H9 (cell line): ENCODE measurements around the gene CDRT4. TPM values are rescaled to one million over a fixed set of nuclear protein-coding genes. Genes with fewer than 3 reads are reported as not detected.

Experiments
- DNase-seq: peaks from one replicate; pipeline ENCODE4 v3.0.0-alpha.2; 2017
- H2AFZ ChIP-seq: one replicate; pipeline ENCODE4 v1.6.1; 2013; ENCODE audit warnings: mild to moderate bottlenecking, low read length, control low read depth, moderate library complexity
- H2AK5ac ChIP-seq: 2 replicates; pipeline ENCODE4 v1.6.1; 2013; ENCODE audit warnings: low read length, control low read depth, mixed read lengths; ENCODE audit not compliant: insufficient read length
- H2BK120ac ChIP-seq: one replicate; pipeline ENCODE4 v1.6.1; 2013; ENCODE audit warnings: low read depth, mild to moderate bottlenecking, low read length, control low read depth, inconsistent platforms; ENCODE audit not compliant: poor library complexity, severe bottlenecking
- H2BK12ac ChIP-seq: 2 replicates; pipeline ENCODE4 v1.6.1; 2013; ENCODE audit warnings: low read length, control low read depth, mixed read lengths, low read depth; ENCODE audit not compliant: insufficient read length
- H2BK15ac ChIP-seq: 2 replicates; pipeline ENCODE4 v1.6.1; 2013; ENCODE audit warnings: low read depth, low read length, control low read depth
- H2BK20ac ChIP-seq: one replicate; pipeline ENCODE4 v1.6.1; 2013; ENCODE audit warnings: low read depth, mild to moderate bottlenecking, low read length, control low read depth, inconsistent platforms; ENCODE audit not compliant: poor library complexity, severe bottlenecking
- H2BK5ac ChIP-seq: 2 replicates; pipeline ENCODE4 v1.6.1; 2013; ENCODE audit warnings: low read length, control low read depth, mixed read lengths; ENCODE audit not compliant: insufficient read length
- H3K14ac ChIP-seq: 2 replicates; pipeline ENCODE4 v1.6.1; 2013; ENCODE audit warnings: low read length, control low read depth; ENCODE audit not compliant: insufficient read depth
- H3K18ac ChIP-seq: 2 replicates; pipeline ENCODE4 v1.6.1; 2013; ENCODE audit warnings: low read depth, mild to moderate bottlenecking, mixed read lengths, low read length, control low read depth; ENCODE audit not compliant: insufficient read length
- H3K23ac ChIP-seq: 2 replicates; pipeline ENCODE4 v1.6.1; 2013; ENCODE audit warnings: low read length, control low read depth, mixed read lengths, low read depth; ENCODE audit not compliant: insufficient read length
- H3K23me2 ChIP-seq: 2 replicates; pipeline ENCODE4 v1.6.1; 2013; ENCODE audit warnings: low read depth, mild to moderate bottlenecking, mixed read lengths, low read length, control low read depth; ENCODE audit not compliant: insufficient read length, poor library complexity, severe bottlenecking
- H3K27ac ChIP-seq: 2 replicates; pipeline ENCODE4 v1.5.1; 2013; ENCODE audit warnings: low read length, control low read depth, mixed read lengths, low read depth; ENCODE audit not compliant: insufficient read length
- H3K27me3 ChIP-seq: 2 replicates; pipeline ENCODE4 v1.6.1; 2013; ENCODE audit warnings: low read length, control low read depth, inconsistent platforms; ENCODE audit not compliant: insufficient read depth
- H3K4ac ChIP-seq: 2 replicates; pipeline ENCODE4 v1.6.1; 2013; ENCODE audit warnings: low read depth, mild to moderate bottlenecking, control low read depth, inconsistent platforms, low read length, moderate library complexity
- H3K4me1 ChIP-seq: 2 replicates; pipeline ENCODE4 v1.6.1; 2013; ENCODE audit warnings: low read length, control low read depth, inconsistent platforms; ENCODE audit not compliant: insufficient read depth
- H3K4me2 ChIP-seq: 2 replicates; pipeline ENCODE4 v1.6.1; 2013; ENCODE audit warnings: low read length, control low read depth, mixed read lengths; ENCODE audit not compliant: insufficient read length, insufficient read depth
- H3K56ac ChIP-seq: 2 replicates; pipeline ENCODE4 v1.6.1; 2013; ENCODE audit warnings: low read depth, mild to moderate bottlenecking, mixed read lengths, low read length, control low read depth; ENCODE audit not compliant: insufficient read length
- H3K79me1 ChIP-seq: 2 replicates; pipeline ENCODE4 v1.6.1; 2013; ENCODE audit warnings: low read depth, mild to moderate bottlenecking, moderate library complexity, low read length, control low read depth, inconsistent platforms; ENCODE audit not compliant: insufficient read depth, poor library complexity, severe bottlenecking
- H3K79me2 ChIP-seq: 2 replicates; pipeline ENCODE4 v1.6.1; 2013; ENCODE audit warnings: low read length, control low read depth, inconsistent platforms; ENCODE audit not compliant: insufficient read depth
- H3K9ac ChIP-seq: 2 replicates; pipeline ENCODE4 v1.6.1; 2013; ENCODE audit warnings: low read length, control low read depth, mixed read lengths; ENCODE audit not compliant: insufficient read length; ENCODE audit errors: extremely low read depth
- H3K9me3 ChIP-seq: one replicate; pipeline ENCODE4 v1.6.1; 2013; ENCODE audit warnings: low read depth, low read length, inconsistent platforms; ENCODE audit not compliant: control insufficient read depth
- H3T11ph ChIP-seq: one replicate; pipeline ENCODE4 v1.6.1; 2013; ENCODE audit warnings: mild to moderate bottlenecking, low read length, control low read depth, inconsistent platforms
- H4K20me1 ChIP-seq: one replicate; pipeline ENCODE4 v1.6.1; 2013; ENCODE audit not compliant: control insufficient read depth, insufficient read length, insufficient read depth
- H4K5ac ChIP-seq: 2 replicates; pipeline ENCODE4 v1.6.1; 2013; ENCODE audit warnings: low read depth, mild to moderate bottlenecking, mixed read lengths, low read length, control low read depth; ENCODE audit not compliant: insufficient read length
- H4K8ac ChIP-seq: replicated peaks from 2 replicates; pipeline ENCODE4 v1.6.1; 2013; ENCODE audit warnings: low read length, control low read depth, mixed read lengths, low read depth; ENCODE audit not compliant: insufficient read length
- H4K91ac ChIP-seq: 2 replicates; pipeline ENCODE4 v1.6.1; 2013; ENCODE audit warnings: low read depth, mild to moderate bottlenecking, moderate library complexity, mixed read lengths, low read length, control low read depth; ENCODE audit not compliant: insufficient read length
- H3K27ac Mint-ChIP-seq, 3 experiments: 2 replicates in 2 of 3; 3 replicates in 1 of 3; pipeline ENCODE4 v1.8.0; 2020 to 2021; ENCODE audit warnings: mixed read lengths in 3 of 3, mild to moderate bottlenecking in 1 of 3, moderate library complexity in 1 of 3
- H3K27me3 Mint-ChIP-seq: 2 replicates; pipeline ENCODE4 v1.8.0; 2021; ENCODE audit warnings: low read depth, mild to moderate bottlenecking, moderate library complexity, mixed read lengths
- H3K36me3 Mint-ChIP-seq, 3 experiments: 2 replicates in 2 of 3; 3 replicates in 1 of 3; pipeline ENCODE4 v1.8.0; 2020 to 2021; ENCODE audit warnings: low read depth in 3 of 3, mixed read lengths in 3 of 3; ENCODE audit not compliant: insufficient read depth in 1 of 3
- H3K4me1 Mint-ChIP-seq, 2 experiments: 2 replicates each; pipeline ENCODE4 v1.8.0; 2020; ENCODE audit warnings: mixed read lengths in 2 of 2
- H3K4me3 Mint-ChIP-seq, 2 experiments: 2 replicates in 1 of 2; 3 replicates in 1 of 2; pipeline ENCODE4 v1.8.0; 2020 to 2021; ENCODE audit warnings: mild to moderate bottlenecking in 2 of 2, mixed read lengths in 2 of 2, moderate library complexity in 1 of 2
- H3K9me3 Mint-ChIP-seq, 2 experiments: 2 replicates in 1 of 2; 3 replicates in 1 of 2; pipeline ENCODE4 v1.8.0; 2020; ENCODE audit warnings: mild to moderate bottlenecking in 2 of 2, mixed read lengths in 2 of 2, moderate library complexity in 1 of 2
- CTCF ChIP-seq: fragments of 200-600 bp; sonication (generic); conservative IDR thresholded peaks from 3 replicates; pipeline ENCODE4 v1.8.0; 2021; ENCODE audit warnings: antibody characterized with exemption, mild to moderate bottlenecking
- WGBS: extraction: QIAGEN DNeasy Blood & Tissue Kit; methylation state at CpG from one replicate; pipeline ENCODE4 v1.1.7; 2013; ENCODE audit warnings: missing lambda C conversion rate, low lambda C conversion rate, mixed read lengths; ENCODE audit not compliant: insufficient read length; ENCODE audit errors: extremely low coverage; 5-methylcytosine and 5-hydroxymethylcytosine counted together
- total RNA-seq: library from RNA; stranded (reverse); gene quantifications from 2 replicates; pipeline ENCODE4 v1.2.1, GENCODE V29; 2021

Gene CDRT4
- total RNA-seq, 1 experiment from 2014 or later = 3.8 TPM

GRCh38 chr17:15509095-15509494 lies 41.7 kb upstream of the CDRT4 start:
- Histone ChIP-seq H2BK120ac (no peak overlapping the region), H2BK15ac (no peak overlapping the region), H2AK5ac (no peak overlapping the region), H4K91ac (no peak overlapping the region), H3K79me2 (no peaks in the 10 kb centered on the region), H3K18ac (no peak overlapping the region), H2BK20ac (no peak overlapping the region), H3K4me2 (no peak overlapping the region), H4K8ac (no peak overlapping the region), H3K14ac (no peak overlapping the region), H2BK12ac (no peak overlapping the region), H2BK5ac (no peak overlapping the region), H3K9me3 (no peaks in the 10 kb centered on the region), H3K27me3 (no peaks in the 10 kb centered on the region), H3K56ac (no peak overlapping the region), H3K4me1 (no peaks in the 10 kb centered on the region), H3K4ac (no peak overlapping the region), H3T11ph (no peak overlapping the region), H4K20me1 (no peaks in the 10 kb centered on the region), H4K5ac (no peak overlapping the region), H2AFZ (no peak overlapping the region), H3K9ac (no peak overlapping the region), H3K79me1 (no peaks in the 10 kb centered on the region), H3K27ac (no peak overlapping the region), H3K23me2 (no peaks in the 10 kb centered on the region), H3K23ac (no peak overlapping the region)
- no CpG with 5 or more reads among the region's 5 CpGs for WGBS
- no peaks in the 10 kb centered on the region for H3K9me3 Mint-ChIP-seq
- H3K4me1 Mint-ChIP-seq = 0 out of 4 replicates have a peak, but pooled peaks cover 0 to 2% of the 10 kb centered on the region in 2 experiments
- H3K27me3 Mint-ChIP-seq = no peaks in the 10 kb centered on the region
- no peak overlapping the region for H3K4me3 Mint-ChIP-seq
- no peak for TF ChIP-seq CTCF
- H3K36me3 Mint-ChIP-seq = peaks cover 25 to 52% (median 29%) of the 10 kb centered on the region in 3 experiments
- DNase-seq = no peak
- H3K27ac Mint-ChIP-seq = no peak overlapping the region
